ENCODE measurements around the gene SPO11.

GRCh38 chr20:57375652-57376230, 46.1 kb downstream of the SPO11 start:
- TF ChIP-seq CTCF (IDR thresholded peaks at IDR 0.05) = no peak
- no peak for TF ChIP-seq POLR2A (IDR thresholded peaks at IDR 0.05)

Measured in Peyer's patch (tissue), 4 donors.